GM11168 (cell line): ENCODE results near the gene HK3.

Source experiments
- in situ Hi-C: fragments of 300-500 bp; cut with MboI; formaldehyde crosslinking; loops from one replicate; pipeline ENCODE4 v1.12.0; 2022; ENCODE audit warnings: low sequenced_read_pairs; ENCODE audit not compliant: unreplicated experiment

The HK3 gene

GRCh38 chr5:176904276-176904675, 5.1 kb upstream of the HK3 start:
- in situ Hi-C loops, result no loop called here

GRCh38 chr5:176902911-176903664, 3.9 kb upstream of the HK3 start:
- in situ Hi-C loops, result no loop called here

DNA sequence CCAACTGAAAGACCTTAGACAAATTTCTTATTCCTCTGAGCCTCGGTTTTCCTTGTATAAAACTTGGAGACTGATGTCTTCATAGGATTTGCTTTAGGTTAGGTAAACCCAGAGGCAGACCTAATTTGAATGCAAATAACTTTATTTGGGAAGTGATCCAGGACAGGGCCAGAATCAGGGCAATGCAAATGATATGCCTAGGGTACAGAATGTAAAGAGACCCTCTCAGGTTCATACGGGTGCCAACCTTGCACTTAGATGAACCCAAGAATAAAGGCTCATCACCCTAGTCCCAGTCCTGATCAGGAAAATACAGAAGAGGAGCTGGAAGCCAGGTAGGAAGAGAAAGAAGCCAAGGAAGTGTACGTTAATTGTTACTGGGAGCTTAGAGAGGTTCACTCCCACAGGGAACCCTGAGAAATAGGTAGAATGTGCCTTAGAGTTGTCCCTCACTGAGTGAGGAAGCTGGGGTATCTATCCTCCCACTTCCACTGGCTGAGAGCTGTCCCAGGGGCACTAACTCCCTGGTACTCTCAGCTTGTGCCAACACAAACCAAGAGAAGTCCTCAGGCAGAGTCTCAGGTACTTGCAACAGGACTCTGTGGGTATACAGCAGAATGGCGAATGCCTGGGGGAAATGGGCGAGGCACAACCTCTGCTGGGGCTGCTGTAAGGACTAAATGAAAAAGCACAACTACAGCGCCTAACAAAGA, 3.1 kb upstream of the HK3 start:
- in situ Hi-C loops, result no loop called here

DNA sequence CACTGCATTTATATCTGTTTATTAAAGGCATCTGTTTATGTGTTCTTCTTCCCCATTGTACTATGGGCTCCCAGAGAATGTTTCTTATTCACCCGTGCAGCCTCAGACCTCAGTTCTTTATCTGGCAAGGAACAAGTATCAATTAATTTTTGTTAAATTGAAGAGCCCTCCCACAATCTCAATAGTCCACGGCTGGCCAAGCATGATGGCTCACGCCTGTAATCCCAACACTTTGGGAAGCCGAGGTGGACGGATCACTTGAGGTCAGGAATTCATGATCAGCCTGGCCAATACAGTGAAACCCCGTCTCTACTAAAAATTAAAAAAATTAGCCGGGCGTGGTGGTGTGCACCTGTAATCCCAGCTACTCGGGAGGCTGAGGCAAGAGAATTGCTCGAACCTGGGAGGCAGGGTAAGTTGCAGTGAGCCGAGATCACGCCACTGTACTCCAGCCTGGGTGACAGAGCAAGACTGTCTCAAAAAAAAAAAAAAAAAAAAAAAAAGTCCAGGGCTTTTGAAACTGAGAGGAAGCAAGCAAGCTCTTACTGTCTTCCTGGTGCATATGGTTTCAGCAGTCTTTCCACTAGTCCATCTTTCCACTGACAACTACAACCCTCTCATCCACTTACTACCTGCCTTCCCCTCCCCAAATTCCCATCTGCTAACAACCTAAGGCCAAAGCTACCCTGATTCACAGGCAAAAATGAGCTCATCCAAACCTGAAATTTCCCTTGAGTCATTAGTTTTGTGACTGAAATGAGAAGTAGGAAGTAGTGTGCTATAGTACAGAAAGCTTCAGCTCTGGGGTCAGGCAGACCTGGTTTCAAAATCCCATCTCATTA, 2.3 kb upstream of the HK3 start:
- in situ Hi-C loops, result no loop called here

- in situ Hi-C loops, result no loop called here
Observed at GRCh38 chr5:176900780-176901204, 1.6 kb upstream of the HK3 start.

- in situ Hi-C loops, result no loop called here
Observed at GRCh38 chr5:176899946-176900779, 1.0 kb upstream of the HK3 start.

DNA sequence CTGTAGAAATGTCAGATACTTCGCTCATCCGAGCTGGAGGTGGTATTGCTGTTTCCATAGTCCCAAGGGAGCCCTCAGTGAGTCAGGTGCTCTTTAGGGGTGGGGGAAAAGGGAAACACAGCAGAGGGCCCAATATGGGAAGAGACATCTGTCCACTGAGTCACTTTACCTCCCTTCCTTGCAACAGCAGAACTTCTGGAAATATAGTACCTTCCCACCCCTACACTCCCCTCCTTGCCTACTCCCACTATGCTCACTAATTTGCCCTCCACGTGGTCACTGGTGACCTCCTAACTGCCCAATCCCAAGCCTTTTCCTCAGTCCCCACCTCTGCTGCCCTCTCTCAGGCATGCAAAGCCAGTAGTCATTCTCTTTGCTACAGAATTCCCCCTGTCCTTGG, 1.9 kb downstream of the HK3 start:
- in situ Hi-C loops, result no loop called here

- in situ Hi-C loops, result no loop called here
Observed at GRCh38 chr5:176895831-176896230, 3.3 kb downstream of the HK3 start.

GRCh38 chr5:176894298-176894697, 4.8 kb downstream of the HK3 start:
- in situ Hi-C loops, result no loop called here

DNA sequence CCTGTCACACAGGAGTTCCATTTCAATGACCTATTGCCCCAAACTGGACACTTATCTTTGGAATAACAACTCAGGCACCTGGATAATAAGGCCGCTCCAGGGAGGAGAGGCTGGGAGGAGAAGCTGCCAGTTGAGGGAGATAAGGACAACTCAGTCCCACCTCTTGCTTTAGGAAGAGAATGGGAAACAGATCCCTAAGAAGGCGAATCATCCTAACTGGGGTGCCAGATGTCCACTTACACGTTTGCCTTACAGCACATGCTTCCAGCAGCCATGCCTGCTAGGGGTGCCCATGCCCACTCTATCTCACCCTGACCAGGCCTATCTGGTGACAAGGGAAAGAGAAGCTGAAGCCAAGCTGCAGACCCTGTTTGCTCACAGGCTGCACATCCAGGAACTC, 6.5 kb downstream of the HK3 start:
- in situ Hi-C loops, result no loop called here

GRCh38 chr5:176891331-176891958, 7.7 kb downstream of the HK3 start:
- in situ Hi-C loops, result no loop called here

DNA sequence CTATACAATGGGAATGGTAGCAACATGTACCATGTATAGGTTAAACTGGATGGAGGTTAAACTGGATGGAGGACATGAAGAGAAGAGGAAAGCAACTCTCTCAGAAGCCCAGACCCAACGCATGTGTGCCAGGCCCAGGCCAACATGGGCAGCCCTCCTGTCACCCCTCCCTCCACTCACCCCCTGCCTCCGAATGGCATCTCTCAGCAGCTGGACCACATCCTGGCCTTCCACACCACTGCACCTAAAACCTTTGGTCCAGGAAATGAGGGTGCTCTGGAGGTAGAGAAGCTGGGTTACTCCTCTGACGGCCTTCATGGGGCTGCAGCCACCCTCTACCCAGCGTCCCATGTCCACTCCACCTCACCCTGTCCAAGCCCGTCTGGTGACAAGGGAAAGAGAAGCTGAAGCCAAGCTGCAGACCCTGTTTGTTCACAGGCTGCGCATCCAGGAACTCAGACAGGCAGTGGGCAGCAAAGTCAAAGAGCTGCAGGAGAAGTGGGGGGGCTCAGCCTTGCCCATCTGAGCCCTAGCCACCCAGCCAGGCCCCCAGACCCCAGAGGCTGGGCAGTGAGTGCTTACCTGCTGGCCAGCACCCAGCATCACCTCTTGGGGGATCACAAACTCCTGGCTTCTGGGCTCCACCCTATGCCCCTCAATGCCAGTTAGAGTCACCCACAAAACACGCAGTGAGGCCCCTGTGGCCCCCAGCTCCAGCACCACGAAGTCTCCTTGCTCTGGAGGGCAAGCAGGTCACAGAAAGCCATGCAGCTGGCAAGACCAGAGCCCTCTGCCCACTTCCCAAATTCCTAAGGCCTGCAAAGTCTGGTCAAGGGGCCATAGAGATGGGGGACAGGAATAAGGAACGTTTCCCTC, 8.5 kb downstream of the HK3 start:
- in situ Hi-C loops, result no loop called here

- in situ Hi-C loops, result no loop called here
Observed at GRCh38 chr5:176889321-176890280, 9.5 kb downstream of the HK3 start.

- in situ Hi-C loops, result no loop called here
Observed at GRCh38 chr5:176888865-176889165, 10.3 kb downstream of the HK3 start.

DNA sequence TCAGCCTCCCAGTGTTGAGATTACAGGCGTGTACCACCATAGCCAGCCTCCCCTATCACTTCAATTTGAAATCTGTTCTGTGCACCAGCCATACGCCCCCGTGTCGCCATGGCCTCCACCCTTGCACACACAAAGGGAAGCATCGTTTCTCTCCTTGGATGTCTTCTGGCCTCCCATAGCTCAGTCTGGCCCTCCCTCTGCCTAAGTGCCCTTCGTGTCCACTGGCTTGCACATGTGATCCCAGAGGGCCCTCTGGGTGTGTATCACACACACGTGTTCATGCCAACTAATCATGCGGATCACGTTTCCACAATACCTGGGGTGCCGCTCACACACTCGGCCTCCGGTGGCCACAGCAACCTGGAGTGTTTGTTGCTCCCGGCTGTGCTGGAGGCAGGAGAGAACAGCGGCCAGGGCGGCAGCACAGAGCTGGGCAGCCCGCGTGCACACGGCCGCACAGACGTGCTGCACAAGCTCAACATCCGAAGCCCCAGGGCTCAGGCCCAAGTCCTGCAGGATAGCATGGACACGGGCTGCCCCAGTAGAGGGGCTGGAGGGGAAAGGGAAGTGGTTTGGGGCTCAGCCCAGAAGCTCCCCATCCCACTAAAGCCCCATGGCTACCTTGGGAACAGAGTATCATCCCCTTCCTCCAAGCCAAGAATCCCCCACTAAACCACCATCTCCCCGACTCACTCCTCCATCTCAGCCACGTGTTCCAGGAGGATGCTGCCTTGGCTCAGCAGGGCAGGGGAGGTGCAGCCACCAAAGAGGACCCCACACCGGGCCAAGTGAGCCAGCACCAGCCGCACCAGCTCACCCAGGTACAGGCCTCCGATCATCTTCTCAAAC, 10.9 kb downstream of the HK3 start:
- in situ Hi-C loops, result no loop called here

DNA sequence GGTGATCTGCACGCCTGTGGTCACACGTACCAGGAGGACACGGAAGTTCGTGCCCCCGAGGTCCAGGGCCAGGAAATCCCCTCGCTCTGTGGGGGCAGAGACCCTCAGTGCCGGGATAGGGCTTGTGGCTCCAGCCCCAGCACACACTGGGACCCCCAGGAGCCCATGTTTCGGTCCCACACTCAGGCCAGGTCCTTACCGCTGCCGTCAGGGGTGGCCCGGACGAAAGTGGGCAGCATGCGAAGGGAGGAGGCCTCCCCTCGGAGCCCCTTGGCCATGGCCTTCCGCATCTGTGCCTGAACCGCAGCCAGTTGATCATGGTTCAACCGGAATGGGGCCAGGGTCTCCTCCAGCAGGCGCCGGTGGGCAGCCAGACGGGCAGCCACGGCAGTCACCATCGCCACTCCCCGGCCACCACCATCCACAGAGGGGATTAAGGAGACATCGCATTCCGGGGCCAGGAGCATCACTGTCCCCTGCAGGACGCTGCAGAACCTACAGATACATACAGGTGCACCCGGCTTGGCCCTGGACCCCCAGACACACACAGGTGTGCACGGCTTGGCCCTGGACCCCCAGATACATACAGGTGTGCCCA, 11.8 kb downstream of the HK3 start:
- in situ Hi-C loops, result no loop called here
